22Rv1 (cell line): ENCODE results near the gene C1orf159.

ENCODE experiments used
- CTCF ChIP-seq: fragments of 450-650 bp; IDR thresholded peaks from 2 replicates; pipeline ENCODE4 v1.5.1; 2017; ENCODE audit warnings: mild to moderate bottlenecking
- ZFX ChIP-seq: fragments of 450-650 bp; IDR thresholded peaks from 2 replicates; pipeline ENCODE4 v1.6.1; 2017; ENCODE audit warnings: antibody characterized with exemption, borderline replicate concordance

DNA sequence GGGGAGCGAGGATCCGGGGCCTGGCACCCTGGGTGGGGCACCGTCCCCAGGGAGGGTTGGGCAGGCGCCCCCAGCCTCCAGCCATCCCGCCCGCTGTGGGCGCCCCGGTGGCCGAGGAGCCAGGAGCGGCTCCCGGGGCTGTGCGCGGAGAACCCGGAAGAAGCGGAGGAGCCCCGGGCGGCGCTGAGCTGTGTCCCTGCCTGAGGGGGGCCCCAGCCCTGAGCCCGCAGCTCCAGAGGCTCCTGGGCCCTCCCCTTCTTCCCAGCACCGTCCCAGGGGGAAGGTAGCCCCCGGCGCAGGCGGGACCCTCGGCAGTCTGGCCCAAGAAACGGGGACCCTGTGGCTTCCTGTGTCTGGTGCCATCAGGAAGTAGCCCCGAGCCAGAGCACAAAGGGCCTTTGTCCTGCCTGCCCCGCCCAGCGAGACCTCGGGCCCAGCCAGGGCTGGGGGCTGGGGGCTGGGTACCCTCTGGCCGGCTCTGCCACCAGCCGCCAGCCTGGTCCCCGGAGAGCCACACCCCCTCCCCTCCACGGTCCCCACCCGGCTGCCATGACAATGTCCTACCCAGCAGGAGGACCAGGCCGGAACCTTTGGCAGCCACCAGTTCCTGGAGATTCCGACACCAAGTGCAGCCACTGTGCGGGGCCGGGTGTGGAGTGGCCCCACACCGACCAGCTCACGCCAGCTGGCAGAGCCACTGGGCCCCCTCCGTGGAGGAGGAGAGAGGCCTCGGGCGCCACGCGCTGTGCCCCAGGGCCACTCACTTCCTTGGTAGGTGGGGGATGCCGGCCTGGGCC is 42.2 kb upstream of the C1orf159 start:
- no peak for TF ChIP-seq CTCF
- no peak for TF ChIP-seq ZFX
